GM12874 (cell line): ENCODE results near the gene PPP1R16B.

Source experiments
- CTCF ChIP-seq: IDR thresholded peaks from 2 replicates; pipeline ENCODE4 v1.5.1; 2011; ENCODE audit warnings: low read depth, mild to moderate bottlenecking, control low read depth, low read length, moderate library complexity; ENCODE audit not compliant: insufficient read depth

Gene PPP1R16B

DNA sequence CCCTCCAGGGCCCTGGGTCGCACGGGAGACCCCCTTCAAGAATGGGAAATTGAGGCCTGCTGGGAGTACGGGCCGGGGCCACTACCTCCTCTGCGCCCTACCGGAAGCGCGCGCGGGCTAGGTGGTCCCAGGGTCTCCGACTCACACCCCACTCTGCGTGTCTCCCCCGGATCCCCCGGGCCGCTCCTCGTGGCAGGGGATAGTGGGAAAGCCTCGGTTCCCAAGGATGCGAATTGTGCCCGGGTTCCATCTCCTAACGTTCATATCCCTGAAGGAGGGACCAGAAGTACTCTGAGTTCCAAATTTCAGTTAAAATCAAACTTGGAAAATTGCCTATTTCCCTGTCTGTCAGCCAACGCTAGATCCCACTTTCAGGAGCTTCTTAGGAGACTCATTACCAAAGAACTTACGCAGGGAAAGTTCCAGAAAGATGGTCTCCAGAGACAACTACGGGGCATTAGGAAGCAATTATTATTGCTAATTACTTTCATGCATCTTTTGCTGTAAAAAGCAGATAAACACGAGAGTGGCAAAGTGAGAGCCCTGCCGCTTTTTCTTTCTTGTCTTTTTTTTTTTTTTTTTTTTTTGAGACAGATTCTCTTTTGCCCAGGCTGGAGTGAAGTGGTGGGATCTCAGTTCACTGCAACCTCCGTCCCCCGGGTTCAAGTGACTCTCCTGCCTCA is 121.6 kb downstream of the PPP1R16B start:
- TF ChIP-seq CTCF, result no peak

GRCh38 chr20:38927902-38928578 is 122.5 kb downstream of the PPP1R16B start:
- no peak for TF ChIP-seq CTCF

DNA sequence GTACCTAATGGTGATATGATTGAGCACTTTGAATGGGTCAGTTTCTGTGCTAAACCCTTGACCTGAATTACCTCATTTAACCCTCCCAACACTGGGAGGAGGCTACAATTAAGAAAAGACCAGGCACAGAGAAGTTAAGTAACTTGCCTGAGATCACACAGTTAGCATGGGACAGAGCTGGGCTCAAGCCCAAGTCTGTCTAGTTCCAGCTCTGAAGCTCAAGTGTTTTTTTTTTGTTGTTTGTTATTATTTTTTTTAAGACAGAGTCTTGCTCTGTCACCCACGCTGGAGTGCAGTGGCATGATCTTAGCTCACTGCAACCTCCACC is 124.7 kb downstream of the PPP1R16B start:
- no peak for TF ChIP-seq CTCF

- no peak for TF ChIP-seq CTCF
Observed at GRCh38 chr20:38931984-38932383, 126.5 kb downstream of the PPP1R16B start.

DNA sequence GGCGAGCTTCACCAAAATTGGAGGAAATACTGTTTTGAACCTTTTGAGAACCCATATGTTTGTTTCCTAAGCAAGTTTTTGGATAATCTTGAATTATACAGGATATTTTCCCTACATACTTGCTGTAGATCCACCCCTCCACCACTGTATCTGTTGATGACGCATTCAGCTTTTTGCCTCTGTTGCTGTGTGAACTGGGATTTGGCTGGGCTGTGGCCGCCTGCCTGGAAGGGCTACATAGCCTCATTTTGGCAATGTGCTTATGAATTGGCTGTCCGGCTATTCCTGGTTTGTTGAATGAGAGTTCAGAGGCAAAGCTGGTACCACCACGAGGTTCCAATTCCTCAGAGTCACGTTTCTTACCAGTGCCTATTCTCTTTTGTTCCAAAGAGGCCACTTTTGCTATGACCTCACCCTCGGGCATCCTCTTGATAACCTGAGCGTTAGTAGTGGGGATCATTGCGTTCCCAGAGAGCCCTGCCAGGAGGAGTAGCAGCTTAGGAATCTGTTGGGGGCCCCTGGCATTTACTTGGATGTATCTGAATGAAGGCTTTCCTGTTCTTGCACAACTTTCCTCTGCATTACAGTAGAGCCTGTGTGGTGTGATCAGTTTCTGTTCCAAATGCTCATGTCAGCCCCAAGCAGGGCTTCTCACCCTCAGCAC is 127.1 kb downstream of the PPP1R16B start:
- no peak for TF ChIP-seq CTCF

DNA sequence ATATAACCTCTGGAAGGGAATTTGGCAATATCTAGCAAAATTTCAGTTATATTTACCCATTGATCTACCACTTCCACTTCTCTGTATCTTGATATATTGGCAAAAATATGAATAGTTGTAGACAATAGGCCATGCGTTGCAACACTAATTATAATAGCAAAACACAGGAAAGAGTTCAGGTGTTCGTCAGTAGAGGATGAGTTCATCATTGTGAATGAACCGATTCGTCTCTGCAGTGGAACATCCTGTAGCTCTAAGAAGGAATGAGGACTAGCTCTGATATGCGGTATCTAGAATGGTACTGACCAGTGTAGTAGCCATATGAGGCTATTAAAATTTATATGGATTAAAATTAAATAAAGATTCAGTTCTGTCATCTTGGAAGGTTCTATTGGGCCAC is 129.0 kb downstream of the PPP1R16B start:
- no peak for TF ChIP-seq CTCF

DNA sequence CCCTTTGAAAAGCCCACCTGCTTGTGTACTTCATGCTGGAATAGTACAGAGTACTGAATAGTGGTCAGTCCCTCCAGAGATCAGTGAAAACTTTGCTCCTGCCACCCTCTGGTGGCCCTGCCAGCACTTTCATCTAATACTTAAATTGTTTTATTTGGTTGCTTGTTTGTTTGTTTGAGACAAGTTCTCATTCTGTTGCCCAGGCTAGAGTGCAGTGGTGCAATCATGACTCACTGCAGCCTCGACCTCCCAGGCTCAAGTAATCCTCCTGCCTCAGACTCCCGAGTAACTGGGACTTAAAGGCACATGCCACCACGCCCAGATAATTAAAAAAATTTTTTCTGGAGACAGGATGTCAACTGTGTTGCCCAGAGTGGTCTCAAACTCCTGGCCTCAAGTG is 129.8 kb downstream of the PPP1R16B start:
- TF ChIP-seq CTCF, result 0 out of 2 replicates have a peak, but pooled peaks have one; percentile 13
